CD4-positive, CD25-positive, alpha-beta regulatory T cell (primary cell): ENCODE results near the gene NFKBIB. TPM values are rescaled to one million over a fixed set of nuclear protein-coding genes. Genes with fewer than 3 reads are reported as not detected.

Experiments used
- ATAC-seq, 2 donors: fragments of 150-1000 bp; cut with Tn5 transposase; one replicate each; pipeline ENCODE4 v1.10.0; 2021; ENCODE audit warnings: low read depth in 2 of 2, moderate number of reproducible peaks in 2 of 2, moderate library complexity in 1 of 2
- DNase-seq, 3 donors: peaks; one replicate each; pipeline versions ENCODE4 v3.0.0 to v3.0.0-alpha.2; 2012 to 2022; ENCODE audit warnings: mixed read lengths in 1 of 3
- H3K27ac ChIP-seq: one replicate; pipeline ENCODE4 v1.7.0; 2013; ENCODE audit warnings: mild to moderate bottlenecking, low read length; ENCODE audit not compliant: insufficient read depth, poor library complexity, severe bottlenecking
- H3K27me3 ChIP-seq: one replicate; pipeline ENCODE4 v1.7.0; 2013; ENCODE audit warnings: low read length; ENCODE audit not compliant: control insufficient read depth, insufficient read depth
- H3K36me3 ChIP-seq: one replicate; pipeline ENCODE4 v1.7.0; 2013; ENCODE audit warnings: mild to moderate bottlenecking, low read length, moderate library complexity; ENCODE audit not compliant: control insufficient read depth, insufficient read depth
- H3K4me1 ChIP-seq: 2 replicates; pipeline ENCODE4 v1.7.0; 2013; ENCODE audit warnings: mild to moderate bottlenecking, low read length; ENCODE audit not compliant: insufficient read depth, control insufficient read depth, poor library complexity, severe bottlenecking
- H3K4me3 ChIP-seq: one replicate; pipeline ENCODE4 v1.7.0; 2013; ENCODE audit warnings: low read depth, mild to moderate bottlenecking, low read length, moderate library complexity
- H3K9me3 ChIP-seq, 2 experiments: 1 replicate in 1 of 2; 2 replicates in 1 of 2; pipeline ENCODE4 v1.7.0; 2013; ENCODE audit warnings: low read length in 2 of 2, mild to moderate bottlenecking in 1 of 2, moderate library complexity in 1 of 2; ENCODE audit not compliant: control insufficient read depth in 2 of 2
- H3K27ac Mint-ChIP-seq, 3 donors: one replicate each; pipeline ENCODE4 v1.8.0; 2020 to 2022; ENCODE audit warnings: mild to moderate bottlenecking in 3 of 3, mixed read lengths in 3 of 3, moderate library complexity in 2 of 3
- H3K27me3 Mint-ChIP-seq: one replicate; pipeline ENCODE4 v1.8.0; 2022; ENCODE audit warnings: mild to moderate bottlenecking, mixed read lengths
- H3K36me3 Mint-ChIP-seq: one replicate; pipeline ENCODE4 v1.8.0; 2020; ENCODE audit warnings: mixed read lengths
- H3K4me1 Mint-ChIP-seq, 4 donors: one replicate each; pipeline ENCODE4 v1.8.0; 2020 to 2022; ENCODE audit warnings: mixed read lengths in 4 of 4, mild to moderate bottlenecking in 1 of 4
- H3K4me3 Mint-ChIP-seq, 4 donors: one replicate each; pipeline ENCODE4 v1.8.0; 2020 to 2022; ENCODE audit warnings: mild to moderate bottlenecking in 4 of 4, mixed read lengths in 4 of 4, moderate library complexity in 3 of 4
- H3K9me3 Mint-ChIP-seq, 7 donors: one replicate each; pipeline ENCODE4 v1.8.0; 2020 to 2022; ENCODE audit warnings: mixed read lengths in 7 of 7, mild to moderate bottlenecking in 3 of 7, moderate library complexity in 2 of 7
- polyA plus RNA-seq, 4 donors: library from polyadenylated mRNA; unstranded; fragments of 300-500 nt; fragmentation: Illumina TruSeq; gene quantifications; one replicate each; pipeline ENCODE4 v1.2.3, GENCODE V29; 2021
- total RNA-seq: library from RNA; stranded (reverse); gene quantifications from one replicate; pipeline ENCODE4 v1.2.3, GENCODE V29; 2022

Gene NFKBIB
- total and polyA plus RNA-seq, 5 donors from 2014 or later, result 9.0 to 57.7 (median 12.5) TPM

DNA sequence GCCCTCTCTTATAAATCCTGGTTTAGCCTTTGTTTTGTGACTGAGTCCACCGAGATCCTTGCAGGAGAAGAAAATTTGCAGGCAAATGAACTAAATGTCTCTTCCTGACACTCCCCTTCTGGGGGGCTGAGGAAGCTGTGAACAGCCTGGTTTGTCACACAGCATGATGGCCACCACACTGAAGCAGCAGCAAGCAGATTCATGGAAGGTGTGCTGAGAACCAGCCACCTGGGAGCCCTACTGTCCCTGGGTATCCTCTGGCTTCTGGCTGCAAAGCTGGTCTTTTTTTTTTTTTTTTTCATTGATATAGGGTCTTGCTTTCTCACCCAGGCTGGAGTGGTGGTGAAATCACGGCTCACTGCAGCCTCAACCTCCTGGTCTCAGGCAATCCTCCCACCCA lies 42.2 kb downstream of the NFKBIB start:
- H3K27ac Mint-ChIP-seq, result peak overlapping the region in 1 of 3 donors; percentile 49
- no peak overlapping the region for H3K27ac ChIP-seq
- H3K9me3 Mint-ChIP-seq, result peaks cover 0 to 1% (median 0%) of the 10 kb centered on the region in 7 donors
- no peak overlapping the region for H3K4me3 ChIP-seq
- peaks cover 5% of the 10 kb centered on the region for H3K27me3 Mint-ChIP-seq
- DNase-seq (no peak), ATAC-seq (no peak)
- no peaks in the 10 kb centered on the region for H3K27me3 ChIP-seq
- H3K4me1 Mint-ChIP-seq, result peaks cover 0 to 17% (median 8%) of the 10 kb centered on the region in 4 donors
- H3K4me3 Mint-ChIP-seq, result no peak overlapping the region
- peaks cover 5% of the 10 kb centered on the region for H3K4me1 ChIP-seq
- H3K36me3 ChIP-seq, result no peaks in the 10 kb centered on the region
- H3K9me3 ChIP-seq, result no peaks in the 10 kb centered on the region
- H3K36me3 Mint-ChIP-seq, result peaks cover 3% of the 10 kb centered on the region

DNA sequence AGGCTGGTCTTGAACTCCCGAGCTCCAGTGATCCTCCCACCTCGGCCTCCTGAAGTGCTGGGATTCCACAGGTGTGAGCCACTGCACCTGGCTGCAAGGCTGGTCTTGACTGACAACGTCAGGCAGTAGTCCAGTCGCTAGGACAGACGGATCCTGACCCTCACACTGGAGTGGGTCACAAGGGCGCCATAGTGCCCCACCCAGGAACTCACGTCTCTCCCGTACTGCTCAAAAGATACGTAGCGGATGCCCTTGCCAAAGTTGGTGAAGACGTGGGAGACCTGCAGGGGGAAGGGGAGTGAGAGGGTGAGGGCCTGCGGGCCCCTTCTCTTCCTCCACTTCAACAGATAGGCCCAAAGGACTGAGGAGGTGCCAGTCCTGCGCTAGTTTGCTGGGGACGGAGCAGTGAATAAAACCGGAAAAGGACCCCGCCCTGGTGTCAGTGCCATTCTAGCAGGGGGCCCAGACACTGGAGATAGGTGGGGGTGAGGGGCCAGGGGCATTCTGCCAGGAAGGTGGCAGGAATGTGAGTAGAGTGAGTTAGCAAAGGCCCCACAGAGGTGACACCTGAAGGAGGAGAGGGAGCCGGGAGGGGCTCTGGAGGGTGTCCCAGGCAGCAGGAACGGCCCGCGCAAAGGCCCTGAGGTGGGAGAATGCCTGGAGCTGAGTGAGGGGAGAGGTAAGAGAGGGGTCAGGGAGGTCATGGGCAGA lies 42.9 kb downstream of the NFKBIB start:
- Mint-ChIP-seq H3K9me3 (peaks cover 0 to 1% (median 0%) of the 10 kb centered on the region in 7 donors), H3K4me1 (peaks cover 0 to 17% (median 8%) of the 10 kb centered on the region in 4 donors), H3K27me3 (peaks cover 5% of the 10 kb centered on the region), H3K27ac (no peak overlapping the region), H3K36me3 (peaks cover 3% of the 10 kb centered on the region), H3K4me3 (no peak overlapping the region)
- ATAC-seq (no peak), DNase-seq (no peak)
- Histone ChIP-seq H3K4me3 (no peak overlapping the region), H3K4me1 (peaks cover 5% of the 10 kb centered on the region), H3K27me3 (no peaks in the 10 kb centered on the region), H3K27ac (no peak overlapping the region), H3K36me3 (no peaks in the 10 kb centered on the region), H3K9me3 (no peaks in the 10 kb centered on the region)

DNA sequence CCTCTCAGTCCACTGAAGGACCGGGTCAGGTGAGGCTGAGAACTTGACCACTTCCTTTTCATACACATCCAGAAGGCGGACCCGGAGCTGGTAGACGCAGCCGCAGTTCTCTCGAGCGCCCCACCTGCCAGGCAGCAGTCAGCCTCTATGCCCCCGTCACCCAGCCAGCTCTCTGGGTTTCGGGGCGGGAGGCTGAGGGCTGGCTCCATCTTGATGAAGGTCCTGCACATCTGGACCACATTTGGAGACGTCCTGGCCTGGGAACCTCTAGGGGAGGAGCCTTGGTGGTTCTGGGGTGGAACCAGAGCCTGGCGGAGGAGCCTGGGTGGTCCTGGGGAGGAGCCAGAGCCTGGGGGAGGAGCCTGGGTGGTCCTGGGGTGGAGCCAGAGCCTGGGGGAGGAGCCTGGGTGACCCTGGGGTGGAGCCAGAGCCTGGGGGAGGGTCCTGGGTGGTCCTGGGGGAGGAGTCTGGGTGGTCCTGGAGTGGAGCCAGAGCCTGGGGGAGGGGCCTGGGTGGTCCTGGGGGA lies 45.3 kb downstream of the NFKBIB start:
- H3K27ac Mint-ChIP-seq, result no peak overlapping the region
- DNase-seq, result no peak

DNA sequence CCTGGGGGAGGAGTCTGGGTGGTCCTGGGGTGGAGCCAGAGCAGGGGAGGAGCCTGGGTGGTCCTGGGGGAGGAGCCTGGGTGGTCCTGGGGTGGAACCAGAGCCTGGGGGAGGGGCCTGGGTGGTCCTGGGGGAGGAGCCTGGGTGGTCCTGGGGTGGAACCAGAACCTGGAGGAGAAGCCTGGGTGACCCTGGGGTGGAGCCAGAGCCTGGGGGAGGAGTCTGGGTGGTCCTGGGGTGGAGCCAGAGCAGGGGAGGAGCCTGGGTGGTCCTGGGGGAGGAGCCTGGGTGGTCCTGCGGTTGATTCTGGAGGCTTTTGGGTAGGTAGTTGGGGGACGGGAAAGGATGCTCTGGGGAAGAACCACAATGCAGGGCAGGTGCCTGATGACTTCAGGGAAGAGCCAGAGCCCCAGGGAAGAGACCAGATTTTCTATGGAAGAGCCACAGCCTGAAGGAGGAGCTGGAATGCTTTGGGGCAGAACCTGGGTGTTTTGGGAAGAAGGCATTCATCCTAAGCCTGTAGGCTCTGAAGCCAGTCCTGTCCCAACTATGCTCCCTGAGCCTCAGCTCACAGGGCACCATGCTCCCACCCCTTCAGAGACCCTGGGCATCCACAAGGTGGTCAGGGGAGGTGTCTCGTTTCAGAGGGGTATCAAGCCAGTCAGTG lies 45.9 kb downstream of the NFKBIB start:
- peaks cover 0 to 19% (median 5%) of the 10 kb centered on the region in 4 donors for H3K4me1 Mint-ChIP-seq
- H3K4me3 ChIP-seq, result no peak overlapping the region
- H3K4me3 Mint-ChIP-seq, result no peak overlapping the region
- no peak overlapping the region for H3K27ac ChIP-seq
- H3K27me3 ChIP-seq, result no peaks in the 10 kb centered on the region
- no peak for DNase-seq
- no peak overlapping the region for H3K27ac Mint-ChIP-seq
- peaks cover 16% of the 10 kb centered on the region for H3K4me1 ChIP-seq
- H3K9me3 ChIP-seq, result no peaks in the 10 kb centered on the region
- peaks cover 11% of the 10 kb centered on the region for H3K27me3 Mint-ChIP-seq
- no peaks in the 10 kb centered on the region for H3K36me3 ChIP-seq
- H3K36me3 Mint-ChIP-seq, result peaks cover 3% of the 10 kb centered on the region
- ATAC-seq, result no peak
- H3K9me3 Mint-ChIP-seq, result peaks cover 0 to 1% (median 0%) of the 10 kb centered on the region in 7 donors

More for the DNA sequence above, 45.3 kb downstream of the NFKBIB start:
- ATAC-seq, result no peak
- peaks cover 0 to 1% (median 0%) of the 10 kb centered on the region in 7 donors for H3K9me3 Mint-ChIP-seq
- no peaks in the 10 kb centered on the region for H3K27me3 ChIP-seq
- no peak overlapping the region for H3K4me3 ChIP-seq
- no peak overlapping the region for H3K27ac ChIP-seq
- peaks cover 3% of the 10 kb centered on the region for H3K36me3 Mint-ChIP-seq
- H3K27me3 Mint-ChIP-seq, result peaks cover 11% of the 10 kb centered on the region
- H3K4me1 Mint-ChIP-seq, result peaks cover 0 to 20% (median 8%) of the 10 kb centered on the region in 4 donors
- H3K36me3 ChIP-seq, result no peaks in the 10 kb centered on the region
- peaks cover 10% of the 10 kb centered on the region for H3K4me1 ChIP-seq
- H3K9me3 ChIP-seq, result no peaks in the 10 kb centered on the region
- no peak overlapping the region for H3K4me3 Mint-ChIP-seq

DNA sequence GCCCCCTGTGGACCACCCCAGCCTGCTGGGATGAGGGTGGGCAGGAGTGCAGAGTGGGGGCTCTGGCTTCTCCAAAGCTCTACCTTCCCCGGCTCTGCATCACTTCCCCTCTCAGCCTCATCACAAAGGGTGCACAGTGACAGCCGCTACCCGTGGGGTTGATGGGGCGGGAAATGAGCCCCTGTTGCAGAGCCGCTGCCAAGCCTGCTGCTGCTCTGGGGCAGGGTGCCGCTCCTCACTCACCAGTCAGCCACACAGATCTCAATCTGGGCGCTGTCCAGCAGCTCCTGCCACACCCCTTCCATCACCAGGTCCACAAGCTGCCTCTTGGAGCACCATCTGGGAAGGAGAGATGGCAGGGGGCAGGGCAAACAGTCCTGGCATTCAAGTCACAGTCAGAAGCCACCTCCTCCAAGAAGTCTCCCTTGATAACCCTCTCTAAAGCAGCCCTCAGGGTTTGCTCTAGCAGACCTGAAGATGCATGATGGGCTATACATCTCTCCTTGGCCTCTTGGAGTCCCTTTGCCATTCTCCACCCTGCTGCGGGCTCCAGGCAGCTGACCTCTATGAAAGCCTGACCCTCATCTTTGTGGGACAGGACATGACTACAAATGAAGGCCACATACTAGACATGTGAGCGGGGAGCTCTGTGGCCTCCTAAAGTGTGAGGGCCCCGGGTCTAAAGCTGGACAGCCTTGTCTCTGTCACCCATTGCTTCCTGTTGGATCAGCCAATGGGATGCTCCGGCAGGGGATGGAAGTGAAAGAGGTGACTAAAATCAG lies 46.7 kb downstream of the NFKBIB start:
- no peaks in the 10 kb centered on the region for H3K27me3 ChIP-seq
- peaks cover 11% of the 10 kb centered on the region for H3K27me3 Mint-ChIP-seq

DNA sequence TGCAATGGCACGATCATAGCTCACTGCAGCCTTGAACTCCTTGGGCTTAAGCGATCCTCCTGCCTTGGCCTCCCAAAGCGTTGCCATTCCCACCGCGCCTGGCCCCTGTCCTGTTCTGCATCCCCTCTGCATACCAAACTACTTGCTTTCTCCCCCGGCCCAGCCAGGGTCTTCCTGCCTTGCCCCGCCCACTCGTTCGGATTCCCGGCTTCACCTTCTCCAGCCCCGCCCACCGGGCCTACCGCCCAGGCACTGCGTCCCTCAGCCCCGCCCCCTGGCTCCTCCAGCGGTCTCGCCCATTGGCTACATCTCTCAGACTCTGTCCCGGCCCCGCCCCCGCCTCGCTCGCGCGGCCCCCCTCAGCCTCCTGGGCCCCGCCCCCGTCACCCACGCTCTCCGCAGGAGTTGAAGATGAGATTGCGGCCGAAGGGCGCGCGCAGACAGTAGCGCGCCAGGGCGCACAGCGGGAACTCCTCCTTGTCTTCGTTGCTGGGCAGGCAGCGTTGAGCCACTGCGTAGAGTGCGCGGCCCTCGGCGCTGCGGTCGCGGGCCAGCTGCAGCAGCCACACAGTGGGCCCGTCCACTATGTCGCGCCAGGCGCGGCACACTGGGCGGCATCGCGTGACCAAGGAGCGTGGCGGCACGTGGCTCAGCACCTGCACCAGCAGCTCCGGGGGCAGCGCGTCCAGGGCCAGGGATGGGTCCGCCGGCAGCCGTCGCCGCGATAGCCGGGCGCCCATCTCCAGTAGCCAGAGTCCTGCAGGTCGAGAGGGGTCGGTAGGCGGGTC lies 50.0 kb downstream of the NFKBIB start:
- DNase-seq (peak; percentile 65 to 85 (median 67)), ATAC-seq (peak; percentile 83 to 87)
- Mint-ChIP-seq H3K36me3 (peaks cover 3% of the 10 kb centered on the region), H3K9me3 (peaks cover 0 to 2% (median 0%) of the 10 kb centered on the region in 7 donors), H3K4me3 (peak overlapping the region in 3 of 4 donors; percentile 63 to 86 (median 77)), H3K27ac (peak overlapping the region in 1 of 3 donors; percentile 38), H3K27me3 (peaks cover 19% of the 10 kb centered on the region), H3K4me1 (peaks cover 0 to 16% (median 9%) of the 10 kb centered on the region in 4 donors)
- peaks cover 11% of the 10 kb centered on the region for H3K4me1 ChIP-seq
- no peak overlapping the region for H3K4me3 ChIP-seq
- H3K9me3 ChIP-seq, result no peaks in the 10 kb centered on the region
- no peaks in the 10 kb centered on the region for H3K36me3 ChIP-seq
- peaks cover 3% of the 10 kb centered on the region for H3K27me3 ChIP-seq
- no peak overlapping the region for H3K27ac ChIP-seq

More for the DNA sequence above, 46.7 kb downstream of the NFKBIB start:
- Mint-ChIP-seq H3K4me3 (peak overlapping the region in 1 of 4 donors; percentile 10), H3K4me1 (peaks cover 0 to 15% (median 3%) of the 10 kb centered on the region in 4 donors), H3K9me3 (no peaks in the 10 kb centered on the region), H3K27ac (no peak overlapping the region), H3K36me3 (no peaks in the 10 kb centered on the region)
- Histone ChIP-seq H3K4me1 (peaks cover 16% of the 10 kb centered on the region), H3K27ac (no peak overlapping the region), H3K36me3 (no peaks in the 10 kb centered on the region), H3K9me3 (no peaks in the 10 kb centered on the region), H3K4me3 (no peak overlapping the region)
- DNase-seq (no peak), ATAC-seq (no peak)

DNA sequence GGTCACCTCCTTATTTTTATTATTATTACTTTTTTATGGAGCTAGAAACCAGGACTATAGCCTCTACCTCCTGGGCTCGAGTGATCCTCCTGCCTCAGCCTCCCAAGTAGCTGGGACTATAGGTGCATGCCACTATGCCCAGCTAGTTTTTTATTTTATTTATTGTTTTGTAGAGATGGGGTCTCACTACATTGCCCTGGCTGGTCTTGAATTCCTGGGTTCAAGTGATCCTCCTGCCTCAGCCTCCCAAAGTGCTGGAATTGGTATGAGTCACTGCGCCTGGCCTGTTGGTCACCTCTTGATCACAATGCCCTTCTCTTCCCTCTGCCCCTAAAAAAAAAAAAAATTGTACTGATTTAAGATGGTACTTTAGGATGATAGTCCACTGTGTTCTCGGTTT lies 51.4 kb downstream of the NFKBIB start:
- Histone ChIP-seq H3K27me3 (peaks cover 3% of the 10 kb centered on the region), H3K4me3 (no peak overlapping the region), H3K9me3 (no peaks in the 10 kb centered on the region), H3K36me3 (no peaks in the 10 kb centered on the region), H3K4me1 (peaks cover 11% of the 10 kb centered on the region), H3K27ac (no peak overlapping the region)
- H3K27me3 Mint-ChIP-seq, result peaks cover 26% of the 10 kb centered on the region
- no peak overlapping the region for H3K27ac Mint-ChIP-seq
- DNase-seq (no peak), ATAC-seq (no peak)
- peaks cover 0 to 16% (median 9%) of the 10 kb centered on the region in 4 donors for H3K4me1 Mint-ChIP-seq
- H3K4me3 Mint-ChIP-seq, result no peak overlapping the region
- peaks cover 0 to 2% (median 0%) of the 10 kb centered on the region in 7 donors for H3K9me3 Mint-ChIP-seq
- H3K36me3 Mint-ChIP-seq, result peaks cover 3% of the 10 kb centered on the region
